ENCODE results near the gene ZMYND15. TPM values are rescaled to one million over a fixed set of nuclear protein-coding genes. Genes with fewer than 3 reads are reported as not detected.

The ZMYND15 gene
- total and polyA plus RNA-seq, 2 of the 13 experiments (the other 11 are each of a cell fraction or from before 2014, with no cell fraction given), result 0.24 to 2.7 TPM

DNA sequence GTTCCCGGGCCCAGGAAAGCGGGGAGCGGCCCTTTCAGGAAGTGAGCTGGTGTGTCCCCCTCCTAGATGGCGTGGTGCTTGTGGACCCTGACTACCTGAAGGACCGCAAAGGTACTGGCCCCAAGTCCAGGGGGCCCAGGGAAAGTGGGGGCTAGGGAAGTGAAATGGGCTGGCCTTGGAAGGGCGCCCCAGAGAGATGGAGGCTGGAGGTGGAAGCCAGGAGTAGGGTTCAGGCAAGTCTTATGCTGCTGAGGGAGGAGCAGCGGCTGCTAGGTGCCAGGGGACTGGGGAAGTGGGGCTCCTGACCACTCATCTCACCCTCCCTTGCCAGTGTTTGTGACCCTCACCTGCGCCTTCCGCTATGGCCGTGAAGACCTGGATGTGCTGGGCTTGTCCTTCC is 23.6 kb upstream of the ZMYND15 start:
- intact Hi-C loops (cut with micrococcal nuclease; ENCODE audit: unreplicated experiment), result loop anchor here (10.0 kb wide), 1 partner anchor 249 kb away; the partner anchor contains the start of gene SPAG7
- H3K4me3 ChIP-seq (replicated peaks in 1 of 3; ENCODE audit: insufficient read depth in 1 of 3, low read depth in 2 of 3, low read length in 3 of 3), result no peak overlapping the region
- H3K27me3 ChIP-seq (ENCODE audit: control insufficient read depth in 1 of 2, insufficient read depth in 2 of 2, low read length in 2 of 2), result no peaks in the 10 kb centered on the region
- ChIA-PET CTCF (ENCODE audit: low intra/inter-chr PET ratio, low total read pairs) (no interaction called here), POLR2A (no interaction called here)
- DNase-seq (ENCODE audit: low spot score) (no peak), ATAC-seq (no peak), FAIRE-seq (no peak)
- in situ Hi-C loops (cut with HindIII; ENCODE audit: extremely low pct_ligation_motif_present, low pct_unique_long_range_greater_than_20kb), result no loop called here
- no peak overlapping the region for H3K27ac ChIP-seq (ENCODE audit: extremely low read length, insufficient read depth, low read length)
- H3K79me2 ChIP-seq (ENCODE audit: insufficient read depth, low read length), result peaks cover 16% of the 10 kb centered on the region
- TF ChIP-seq THYN1 (CRISPR knock-in tag; IDR thresholded peaks at IDR 0.05; ENCODE audit: borderline replicate concordance, low read depth) (no peak), RBFOX2 (IDR thresholded peaks at IDR 0.05; ENCODE audit: low read depth, low read length) (no peak), HNRNPK (IDR thresholded peaks at IDR 0.05; ENCODE audit: low read depth, low read length, poor library complexity, severe bottlenecking) (no peak), STAT5B (CRISPR knock-in tag; IDR thresholded peaks at IDR 0.05) (no peak), FOXK1 (CRISPR knock-in tag; IDR thresholded peaks at IDR 0.05; ENCODE audit: borderline replicate concordance, low read depth) (no peak), HMGA1 (CRISPR knock-in tag; conservative IDR thresholded peaks at IDR 0.05) (no peak), PITX1 (CRISPR knock-in tag; IDR thresholded peaks at IDR 0.05) (no peak), ZNF557 (CRISPR knock-in tag; IDR thresholded peaks at IDR 0.05) (no peak), SP140L (CRISPR knock-in tag; IDR thresholded peaks at IDR 0.05; ENCODE audit: borderline replicate concordance) (no peak), ZSCAN25 (CRISPR knock-in tag; IDR thresholded peaks at IDR 0.05) (no peak), PAWR (CRISPR knock-in tag; IDR thresholded peaks at IDR 0.05; ENCODE audit: borderline replicate concordance) (no peak), ZBTB34 (CRISPR knock-in tag; IDR thresholded peaks at IDR 0.05) (no peak), ZNF205 (CRISPR knock-in tag; IDR thresholded peaks at IDR 0.05) (no peak), RFX3 (CRISPR knock-in tag; IDR thresholded peaks at IDR 0.05) (no peak), TGIF2 (CRISPR knock-in tag; IDR thresholded peaks at IDR 0.05) (no peak), MAFK (conservative IDR thresholded peaks at IDR 0.05 in 1 of 2, IDR thresholded peaks at IDR 0.05 in 1 of 2; ENCODE audit: low read length in 2 of 2) (no peak), ZNF839 (CRISPR knock-in tag; IDR thresholded peaks at IDR 0.05; ENCODE audit: borderline replicate concordance) (no peak)
- TF ChIP-seq, protein P1, sequence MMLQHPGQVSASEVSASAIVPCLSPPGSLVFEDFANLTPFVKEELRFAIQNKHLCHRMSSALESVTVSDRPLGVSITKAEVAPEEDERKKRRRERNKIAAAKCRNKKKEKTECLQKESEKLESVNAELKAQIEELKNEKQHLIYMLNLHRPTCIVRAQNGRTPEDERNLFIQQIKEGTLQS (CRISPR knock-in tag; IDR thresholded peaks at IDR 0.05), result no peak
- H3K9ac ChIP-seq (ENCODE audit: insufficient read depth, low read depth, low read length), result no peak overlapping the region
- H3K36me3 ChIP-seq (replicated peaks in 1 of 2; ENCODE audit: control insufficient read depth in 1 of 2, insufficient read depth in 2 of 2, low read length in 2 of 2), result peaks cover 11 to 37% of the 10 kb centered on the region in 2 experiments; a peak in 4 of 5 replicates
- no peak overlapping the region for H3K4me2 ChIP-seq (ENCODE audit: low read depth, low read length)
- no peak overlapping the region for H2AFZ ChIP-seq (ENCODE audit: low read length)
- peaks cover 50% of the 10 kb centered on the region for H3K4me1 ChIP-seq (ENCODE audit: insufficient read depth, low read length)
- no peaks in the 10 kb centered on the region for H3K9me3 ChIP-seq (ENCODE audit: low read length)
- 100% methylated on average over 8 of the region's 10 CpGs for WGBS (ENCODE audit: low lambda C conversion rate)
- no TSS peak for BruUV-seq (replicated peaks)
- H4K20me1 ChIP-seq (ENCODE audit: insufficient read depth, low read length), result no peaks in the 10 kb centered on the region; the same call in 1 of the 2 replicates
